NCI-H226 (cell line): ENCODE data around the gene PAPLN.

ENCODE experiments used
- DNase-seq: peaks from one replicate; pipeline ENCODE4 v3.0.0-alpha.2; 2015

Gene PAPLN

DNA sequence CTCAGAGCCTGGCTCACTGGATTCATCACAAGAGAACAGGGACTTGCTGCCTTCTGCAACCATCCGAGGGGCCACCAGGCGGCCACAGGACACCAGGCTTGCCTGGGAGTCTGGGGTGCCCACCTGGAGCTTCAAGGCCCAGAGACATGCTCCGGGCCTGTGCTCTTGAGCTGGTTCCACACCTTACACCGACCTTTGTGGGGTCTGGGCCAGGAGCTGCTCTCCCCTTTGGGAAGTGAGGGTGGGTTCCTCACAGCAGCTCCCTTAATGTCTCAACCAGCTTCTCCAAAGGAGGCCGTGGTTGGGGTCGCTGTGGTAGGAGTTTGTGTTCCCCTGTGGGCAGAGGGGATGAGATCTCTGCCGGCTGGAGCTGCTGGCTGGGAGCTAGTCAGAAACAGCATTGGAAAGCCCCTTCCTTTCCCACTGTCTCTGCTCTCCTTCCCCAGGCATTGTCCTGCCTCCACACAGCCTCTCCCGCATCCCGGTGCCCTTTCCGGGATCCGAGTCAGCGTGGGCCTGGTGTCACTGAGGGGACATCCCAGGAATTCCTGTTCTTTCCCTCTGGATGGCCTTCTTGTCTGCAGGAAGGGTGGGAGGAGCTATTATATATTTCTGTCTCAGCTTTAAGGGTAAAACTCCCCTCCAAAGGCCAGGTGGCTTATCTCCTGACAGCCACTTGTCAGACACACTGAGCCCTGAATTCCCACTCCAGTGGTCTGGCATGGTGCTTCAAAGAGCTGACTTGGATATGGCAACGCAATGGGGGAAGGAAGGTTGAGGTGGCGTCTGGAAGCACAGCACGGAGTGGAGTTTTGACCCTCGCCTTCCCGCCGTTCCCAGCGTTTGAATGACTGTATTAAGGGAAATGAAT, 5.1 kb upstream of the PAPLN start:
- DNase-seq: no peak

- no peak for DNase-seq
Observed at GRCh38 chr14:73232984-73233383, 4.3 kb upstream of the PAPLN start.

- DNase-seq: no peak
Observed at GRCh38 chr14:73233564-73233963, 3.7 kb upstream of the PAPLN start.

DNA sequence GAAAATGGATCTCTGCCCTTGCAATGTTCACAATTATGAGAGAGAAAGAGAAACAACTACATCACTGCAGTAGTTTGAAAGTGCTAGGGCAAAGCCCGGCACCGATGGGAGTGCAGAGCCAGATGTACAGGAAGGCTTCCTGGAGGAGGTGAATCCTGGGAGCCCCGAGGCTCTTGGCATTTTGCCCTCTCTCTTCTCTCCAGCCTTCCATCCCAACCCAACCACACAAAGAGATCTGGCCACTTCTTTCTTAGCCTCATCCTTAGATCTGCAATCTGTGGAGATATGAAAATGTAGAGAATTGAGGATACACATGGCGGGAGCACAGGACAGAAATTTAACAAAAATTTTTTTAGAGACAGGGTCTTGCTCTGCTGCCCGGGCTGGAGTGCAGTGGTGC, 3.3 kb upstream of the PAPLN start:
- no peak for DNase-seq

GRCh38 chr14:73234586-73235394, 2.5 kb upstream of the PAPLN start:
- no peak for DNase-seq

DNA sequence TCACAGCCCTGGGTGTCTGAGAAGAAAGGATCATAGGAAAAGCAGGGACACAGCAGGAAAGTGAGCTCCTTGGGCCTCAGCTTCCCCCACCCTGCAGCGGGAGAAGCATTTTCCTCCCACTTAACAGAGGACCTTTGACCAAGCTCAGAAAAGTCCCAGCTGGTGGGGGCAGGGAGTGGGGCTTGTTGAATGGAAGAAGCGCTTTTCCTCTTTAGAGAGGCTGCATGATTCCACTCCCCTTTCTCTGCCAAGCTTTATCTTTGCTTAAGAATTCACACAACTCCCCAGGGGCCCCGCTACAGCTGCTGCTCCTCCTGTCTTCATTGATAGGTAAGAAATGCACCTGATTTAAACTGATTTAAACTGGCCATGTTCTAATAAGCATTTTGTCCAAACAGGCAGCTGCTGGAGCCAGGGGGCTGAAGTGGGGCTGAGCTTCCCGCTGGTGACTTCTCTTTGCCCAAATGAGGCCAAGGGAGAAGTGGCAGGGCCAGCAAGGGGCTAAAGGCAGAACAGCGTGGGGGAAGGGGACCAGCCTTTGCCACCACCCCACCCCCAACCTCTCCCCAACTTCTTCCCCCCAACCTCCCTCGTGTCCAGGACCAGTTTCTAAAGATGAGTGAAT, 1.7 kb upstream of the PAPLN start:
- no peak for DNase-seq

- DNase-seq: no peak
Observed at GRCh38 chr14:73236157-73236556, 1.1 kb upstream of the PAPLN start.

DNA sequence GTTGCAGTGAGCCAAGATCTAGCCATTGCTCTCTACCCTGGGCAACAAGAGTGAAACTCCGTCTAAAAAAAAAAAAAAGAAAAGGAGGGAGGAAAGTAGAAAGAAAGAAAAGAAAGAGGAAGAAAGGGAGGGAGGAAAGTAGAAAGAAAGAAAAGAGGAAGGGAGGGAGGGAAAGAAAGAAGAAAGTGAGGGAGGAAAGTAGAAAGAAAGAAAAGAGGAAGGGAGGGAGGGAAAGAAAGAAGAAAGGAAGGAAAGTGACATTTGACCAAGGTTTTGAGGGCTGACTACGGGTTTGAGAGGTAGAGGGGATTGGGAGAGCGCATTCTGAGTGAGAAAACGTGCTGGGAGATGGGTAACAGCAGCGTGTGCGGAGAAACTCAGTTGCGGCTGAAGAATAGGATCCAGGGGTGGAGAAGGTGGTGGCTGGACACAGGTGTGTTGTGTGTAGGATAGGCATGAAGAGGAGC, 521 bp upstream of the PAPLN start:
- no peak for DNase-seq

DNA sequence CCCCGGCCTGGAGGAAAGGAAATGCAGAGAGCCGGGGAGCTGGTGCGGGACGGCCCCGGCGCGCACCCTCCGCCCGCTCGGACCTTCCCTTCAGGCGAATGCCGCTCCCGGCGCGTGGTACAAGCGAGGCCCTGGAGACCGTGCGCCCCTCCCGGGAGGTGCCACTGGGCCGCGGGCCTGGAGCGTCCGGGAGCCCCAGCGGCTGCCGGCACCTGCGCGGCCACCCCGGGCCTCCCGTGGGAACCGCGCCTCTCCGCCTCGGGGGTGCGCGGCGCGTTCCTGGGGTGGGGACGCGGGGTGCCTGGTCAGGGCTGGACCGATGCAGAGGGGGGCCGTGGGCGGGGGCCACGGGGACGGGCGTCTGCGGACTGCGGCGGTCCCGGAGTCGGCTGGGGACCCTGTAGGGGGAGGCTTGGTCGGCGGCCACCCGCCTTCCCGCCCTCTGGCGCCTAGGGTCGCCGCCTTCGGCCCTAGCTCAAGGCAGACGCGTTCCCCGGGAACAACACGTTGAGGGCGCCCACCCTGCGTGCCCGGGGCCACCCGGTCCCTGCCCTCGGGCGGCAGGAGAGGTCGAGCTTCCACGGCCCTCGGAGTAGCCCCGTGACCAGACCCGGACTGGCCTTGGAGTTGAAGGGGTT, 599 bp downstream of the PAPLN start:
- DNase-seq: no peak

DNA sequence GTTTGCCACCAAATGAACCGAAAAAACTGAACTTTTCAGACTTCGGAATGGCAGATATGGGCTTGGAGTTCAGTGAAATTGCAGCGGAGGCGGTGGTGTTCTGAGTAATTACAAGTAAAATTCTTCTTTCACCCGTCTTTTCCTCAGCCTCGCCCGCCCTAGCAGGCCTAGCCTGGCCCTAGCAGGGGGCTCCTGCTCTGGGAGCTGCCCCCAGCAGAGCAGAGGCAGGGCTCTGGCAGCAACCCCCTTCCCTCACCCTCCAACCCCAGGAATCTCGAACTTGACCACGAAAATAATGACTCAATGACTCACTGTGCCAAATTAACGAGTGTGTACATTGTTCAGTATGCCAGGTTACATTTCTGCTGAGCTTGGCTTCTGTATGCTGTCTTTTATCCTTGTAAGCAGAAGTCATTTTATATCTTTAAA, 1.1 kb downstream of the PAPLN start:
- DNase-seq: peak; percentile 46

GRCh38 chr14:73238941-73239340, 1.6 kb downstream of the PAPLN start:
- no peak for DNase-seq

DNA sequence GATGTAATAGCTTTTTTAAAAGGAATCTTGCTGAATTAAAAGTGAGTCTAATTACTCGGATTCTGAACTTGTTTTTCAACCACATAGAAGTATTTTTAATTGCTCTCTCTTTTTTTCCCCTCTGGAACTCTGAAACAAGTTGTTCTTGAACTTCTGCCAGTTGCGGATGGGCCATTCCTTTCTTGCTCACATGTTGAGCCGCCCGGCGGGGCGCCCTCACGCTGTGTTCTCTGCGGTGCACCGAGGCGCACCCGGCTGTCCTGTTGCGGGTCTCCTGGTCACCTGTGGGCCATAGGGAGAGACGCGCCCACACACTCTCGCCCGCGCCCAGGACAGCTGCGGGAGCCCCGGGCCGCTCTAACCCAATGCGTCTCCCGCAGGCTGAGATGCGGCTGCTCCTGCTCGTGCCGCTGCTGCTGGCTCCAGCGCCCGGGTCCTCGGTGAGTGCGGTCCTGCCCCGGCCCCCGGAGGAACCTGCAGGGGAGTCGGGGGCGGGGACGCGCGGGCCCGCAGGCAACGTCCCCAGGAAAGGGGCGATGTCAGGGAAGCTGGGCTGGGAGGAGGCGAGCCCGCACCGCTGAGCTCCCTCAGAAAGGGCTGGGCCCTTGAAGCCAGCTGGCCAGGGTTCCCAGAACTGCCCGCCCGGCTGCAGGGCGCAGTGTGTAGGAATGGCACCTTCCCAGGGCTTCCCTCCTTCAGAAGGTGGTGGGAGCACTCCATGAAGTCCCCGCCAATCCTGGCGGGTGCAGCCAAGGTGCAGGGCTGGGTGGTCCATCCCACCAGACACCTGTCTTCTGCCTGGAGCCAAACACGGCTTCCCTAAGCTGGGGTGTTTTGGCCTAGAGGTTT, 2.3 kb downstream of the PAPLN start:
- no peak for DNase-seq

- DNase-seq: no peak
Observed at GRCh38 chr14:73240816-73241480, 3.6 kb downstream of the PAPLN start.

GRCh38 chr14:73241481-73242165, 4.3 kb downstream of the PAPLN start:
- no peak for DNase-seq

DNA sequence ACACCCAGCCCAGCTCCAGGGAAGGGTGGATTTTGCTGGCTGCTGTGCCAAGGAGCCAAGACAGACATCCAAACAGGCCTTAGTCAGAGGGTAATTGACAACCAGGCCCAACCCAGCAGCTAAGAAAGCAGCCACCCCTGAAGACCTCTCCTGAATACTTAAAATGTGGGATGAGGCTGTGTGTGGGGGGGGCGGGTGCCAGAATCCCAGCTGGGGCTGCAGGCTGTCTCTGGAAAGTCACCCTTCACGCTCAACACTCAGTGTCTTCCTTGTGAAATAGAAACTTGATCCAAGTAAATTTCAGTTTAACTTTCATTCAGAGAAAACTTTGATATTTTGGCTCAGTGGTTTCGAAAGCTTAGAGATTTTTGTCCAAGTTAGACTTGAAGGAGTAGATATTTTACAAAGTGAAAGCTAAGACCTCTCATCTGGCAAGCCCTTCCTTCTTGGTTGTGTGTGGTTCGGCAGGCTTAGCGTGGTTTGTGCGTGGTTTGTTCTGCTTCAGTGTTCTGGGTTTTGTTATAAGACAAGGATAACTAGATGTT, 5.1 kb downstream of the PAPLN start:
- DNase-seq: no peak

DNA sequence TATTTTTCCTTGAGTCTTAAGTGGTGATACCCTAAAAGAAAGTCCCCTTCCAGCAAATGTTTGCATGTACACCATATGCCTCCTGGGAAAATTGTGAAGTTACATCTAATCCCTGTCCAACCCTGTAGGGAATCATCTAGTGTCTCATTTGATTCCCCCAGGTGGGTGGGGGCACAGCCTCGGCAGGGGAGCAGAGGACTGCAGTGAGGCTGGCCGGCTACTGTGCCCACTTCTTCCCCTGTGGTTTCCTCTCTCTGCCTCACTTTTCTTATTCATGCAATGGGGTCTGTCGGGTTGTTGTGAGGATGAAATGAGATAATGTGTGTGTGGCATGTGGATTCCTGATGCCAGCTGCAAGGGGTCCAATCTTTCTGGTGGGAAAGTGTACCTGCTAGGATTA, 6.0 kb downstream of the PAPLN start:
- no peak for DNase-seq

- DNase-seq: no peak
Observed at GRCh38 chr14:73243748-73244147, 6.4 kb downstream of the PAPLN start.

DNA sequence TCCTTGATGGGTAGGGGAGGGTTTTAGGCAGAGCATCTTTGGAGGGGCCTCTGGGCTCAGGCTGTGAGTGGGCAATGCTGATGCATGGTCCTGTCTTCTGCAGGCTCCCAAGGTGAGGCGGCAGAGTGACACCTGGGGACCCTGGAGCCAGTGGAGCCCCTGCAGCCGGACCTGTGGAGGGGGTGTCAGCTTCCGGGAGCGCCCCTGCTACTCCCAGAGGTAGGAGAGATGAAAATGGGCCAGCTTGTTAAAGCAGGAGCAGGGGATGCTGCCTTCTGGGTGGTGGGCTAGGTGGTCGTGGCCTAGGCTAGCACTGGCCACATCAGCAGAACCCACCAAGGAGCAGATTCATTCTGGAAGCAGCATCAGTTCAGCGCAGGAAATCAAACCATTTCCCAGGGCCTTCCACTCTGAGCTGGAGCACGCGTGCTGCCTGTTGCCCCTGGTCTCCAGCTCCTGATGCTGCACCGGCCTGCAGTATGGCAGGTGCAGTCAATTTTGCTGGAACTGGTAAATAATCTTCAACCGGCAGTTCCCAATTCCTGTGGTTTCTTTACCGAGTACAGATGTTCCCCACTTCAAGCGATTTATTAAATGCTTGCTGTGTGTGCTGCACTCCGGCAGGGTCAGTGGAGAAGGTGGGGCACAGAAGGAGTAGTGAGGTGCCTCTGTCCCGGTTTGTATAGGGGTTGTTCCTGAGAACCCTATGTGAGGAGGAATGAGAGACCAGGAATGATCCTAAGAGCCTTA, 7.4 kb downstream of the PAPLN start:
- DNase-seq: no peak

DNA sequence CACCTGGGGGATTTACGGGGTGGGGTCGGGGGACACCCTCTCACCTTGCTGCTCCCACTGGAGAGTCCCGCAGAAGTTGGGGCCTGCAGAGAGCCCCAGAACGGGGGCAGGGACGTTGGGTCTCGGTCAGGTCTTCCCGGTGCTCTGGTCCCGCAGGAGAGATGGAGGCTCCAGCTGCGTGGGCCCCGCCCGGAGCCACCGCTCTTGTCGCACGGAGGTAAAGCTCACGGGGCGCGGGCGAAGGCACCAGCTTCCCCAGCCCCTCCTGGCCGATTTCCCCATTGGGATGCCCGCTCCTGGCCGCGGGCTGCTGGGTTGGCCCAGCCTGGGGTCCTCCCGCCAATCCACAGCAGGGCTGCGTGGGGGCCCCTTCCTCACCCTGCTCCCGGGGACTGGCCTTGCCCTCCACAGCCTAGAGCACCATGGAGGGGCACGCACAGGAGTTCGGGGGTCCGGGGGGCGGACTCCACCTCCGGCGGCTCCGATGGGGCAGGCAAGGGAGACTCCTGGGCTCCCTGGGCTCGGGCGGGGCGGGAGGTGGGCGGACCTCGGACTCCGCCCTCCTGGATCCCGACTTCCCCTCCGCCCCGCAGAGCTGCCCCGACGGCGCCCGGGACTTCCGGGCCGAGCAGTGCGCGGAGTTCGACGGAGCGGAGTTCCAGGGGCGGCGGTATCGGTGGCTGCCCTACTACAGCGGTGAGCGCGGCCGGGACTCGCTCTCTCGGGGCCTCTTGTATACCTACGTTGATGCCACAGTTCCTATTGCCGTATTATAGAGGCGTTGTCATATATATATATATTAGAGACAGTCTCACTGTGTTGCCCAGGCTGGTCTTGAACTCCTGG, 8.4 kb downstream of the PAPLN start:
- DNase-seq: no peak
